Measurements from ENCODE around the gene AURKA.

The AURKA gene

DNA sequence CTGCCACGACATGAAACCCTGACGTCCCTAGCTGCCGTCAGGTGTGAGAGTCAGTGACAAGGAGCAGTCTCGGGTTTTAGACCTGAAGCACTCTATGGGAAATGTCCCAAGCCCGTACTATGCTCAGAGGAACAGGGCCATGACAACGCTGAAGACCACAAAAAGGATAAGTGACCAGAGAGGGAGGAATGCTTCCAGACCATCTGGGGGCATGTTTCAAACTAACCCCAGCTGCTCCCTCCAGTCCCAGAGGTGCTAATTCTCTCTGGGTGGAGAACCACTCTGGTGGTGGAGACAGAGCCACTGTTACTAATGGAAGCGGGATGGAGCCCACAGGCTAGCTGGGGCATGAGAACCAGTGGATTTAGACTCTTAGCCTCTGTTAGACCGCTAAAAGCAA, 8.7 kb downstream of the AURKA start:
- Histone ChIP-seq H3K9me3 (no peaks in the 10 kb centered on the region), H3K36me3 (peaks cover 85% of the 10 kb centered on the region), H3K4me1 (no peaks in the 10 kb centered on the region), H3K27me3 (no peaks in the 10 kb centered on the region), H3K4me3 (ENCODE audit: low read depth, low read length) (no peak overlapping the region)
- TF ChIP-seq, protein P1, sequence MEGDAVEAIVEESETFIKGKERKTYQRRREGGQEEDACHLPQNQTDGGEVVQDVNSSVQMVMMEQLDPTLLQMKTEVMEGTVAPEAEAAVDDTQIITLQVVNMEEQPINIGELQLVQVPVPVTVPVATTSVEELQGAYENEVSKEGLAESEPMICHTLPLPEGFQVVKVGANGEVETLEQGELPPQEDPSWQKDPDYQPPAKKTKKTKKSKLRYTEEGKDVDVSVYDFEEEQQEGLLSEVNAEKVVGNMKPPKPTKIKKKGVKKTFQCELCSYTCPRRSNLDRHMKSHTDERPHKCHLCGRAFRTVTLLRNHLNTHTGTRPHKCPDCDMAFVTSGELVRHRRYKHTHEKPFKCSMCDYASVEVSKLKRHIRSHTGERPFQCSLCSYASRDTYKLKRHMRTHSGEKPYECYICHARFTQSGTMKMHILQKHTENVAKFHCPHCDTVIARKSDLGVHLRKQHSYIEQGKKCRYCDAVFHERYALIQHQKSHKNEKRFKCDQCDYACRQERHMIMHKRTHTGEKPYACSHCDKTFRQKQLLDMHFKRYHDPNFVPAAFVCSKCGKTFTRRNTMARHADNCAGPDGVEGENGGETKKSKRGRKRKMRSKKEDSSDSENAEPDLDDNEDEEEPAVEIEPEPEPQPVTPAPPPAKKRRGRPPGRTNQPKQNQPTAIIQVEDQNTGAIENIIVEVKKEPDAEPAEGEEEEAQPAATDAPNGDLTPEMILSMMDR (IDR thresholded peaks at IDR 0.05; ENCODE audit: low read depth, low read length) = no peak
- DNase-seq = no peak

DNA sequence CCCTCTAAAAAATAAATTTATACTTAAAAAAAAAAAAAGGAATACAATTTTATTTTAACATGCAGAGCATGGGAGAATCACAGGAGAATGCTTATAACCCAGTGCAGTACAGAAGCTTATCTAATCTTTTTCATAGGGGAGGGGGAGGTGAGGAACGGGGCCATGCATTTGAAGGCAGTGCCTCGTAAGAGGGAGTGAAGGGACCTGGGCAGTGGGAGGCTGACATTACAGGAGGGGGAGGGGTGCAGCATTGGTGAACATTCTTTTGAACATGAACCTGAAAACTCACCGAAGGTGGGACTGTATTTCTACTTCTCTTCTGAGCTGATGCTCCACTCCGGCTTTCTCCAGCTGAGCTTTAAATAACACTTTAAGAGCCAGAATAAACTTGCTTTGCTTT, 9.3 kb downstream of the AURKA start:
- Histone ChIP-seq H3K4me1 (no peaks in the 10 kb centered on the region), H3K27me3 (no peaks in the 10 kb centered on the region), H3K4me3 (ENCODE audit: low read depth, low read length) (no peak overlapping the region), H3K36me3 (peaks cover 86% of the 10 kb centered on the region), H3K9me3 (no peaks in the 10 kb centered on the region)
- no peak for DNase-seq
- TF ChIP-seq, protein P1 (IDR thresholded peaks at IDR 0.05; ENCODE audit: low read depth, low read length) = no peak

DNA sequence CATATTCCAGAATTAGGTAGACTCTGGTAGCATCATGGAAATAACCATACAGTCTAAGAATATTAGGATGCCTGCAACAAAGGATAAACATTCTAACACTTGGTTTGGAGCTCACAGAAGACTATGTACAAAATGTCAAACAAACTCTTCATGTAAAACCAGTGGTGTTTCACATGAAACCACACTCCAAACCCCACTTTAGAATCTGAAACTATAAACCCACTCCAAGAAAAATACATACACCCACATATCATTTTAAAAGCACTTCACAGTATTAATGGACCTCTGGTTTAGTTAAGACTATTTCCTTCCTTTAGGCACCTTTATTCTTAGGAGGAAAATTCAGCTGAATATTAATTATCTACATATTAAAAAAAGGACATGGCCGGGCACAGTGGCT, 10.5 kb downstream of the AURKA start:
- TF ChIP-seq, protein P1 (IDR thresholded peaks at IDR 0.05; ENCODE audit: low read depth, low read length) = no peak
- Histone ChIP-seq H3K4me1 (no peaks in the 10 kb centered on the region), H3K36me3 (peaks cover 85% of the 10 kb centered on the region), H3K4me3 (ENCODE audit: low read depth, low read length) (no peak overlapping the region), H3K9me3 (no peaks in the 10 kb centered on the region), H3K27me3 (no peaks in the 10 kb centered on the region)
- no peak for DNase-seq

- Histone ChIP-seq H3K4me1 (no peaks in the 10 kb centered on the region), H3K9me3 (no peaks in the 10 kb centered on the region), H3K36me3 (peaks cover 85% of the 10 kb centered on the region), H3K27me3 (no peaks in the 10 kb centered on the region), H3K4me3 (ENCODE audit: low read depth, low read length) (no peak overlapping the region)
- TF ChIP-seq, protein P1 (IDR thresholded peaks at IDR 0.05; ENCODE audit: low read depth, low read length) = no peak
- DNase-seq = no peak
These were observed 11.6 kb downstream of the AURKA start for GRCh38 chr20:56380375-56380774.

DNA sequence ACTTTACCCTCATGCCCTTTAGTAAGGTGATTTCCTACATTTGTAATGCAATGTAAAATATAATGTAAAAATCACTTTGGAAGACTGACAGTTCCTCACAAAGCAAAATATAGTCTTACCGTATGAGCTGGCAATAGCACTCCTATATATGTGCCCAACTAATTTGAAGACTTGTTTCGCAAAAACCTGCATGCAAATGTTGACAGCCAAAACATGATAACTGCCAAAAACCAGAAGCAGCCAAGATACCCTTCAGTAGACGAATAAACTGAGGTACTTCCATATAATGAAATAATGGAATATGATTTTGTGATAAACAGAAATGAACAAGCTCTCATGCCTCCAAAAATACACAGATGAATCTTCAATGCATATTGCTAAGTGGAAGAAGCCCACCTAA, 13.6 kb downstream of the AURKA start:
- TF ChIP-seq, protein P1 (IDR thresholded peaks at IDR 0.05; ENCODE audit: low read depth, low read length) = no peak
- Histone ChIP-seq H3K36me3 (peaks cover 83% of the 10 kb centered on the region), H3K4me1 (no peaks in the 10 kb centered on the region), H3K4me3 (ENCODE audit: low read depth, low read length) (no peak overlapping the region), H3K9me3 (no peaks in the 10 kb centered on the region), H3K27me3 (no peaks in the 10 kb centered on the region)
- DNase-seq = no peak

DNA sequence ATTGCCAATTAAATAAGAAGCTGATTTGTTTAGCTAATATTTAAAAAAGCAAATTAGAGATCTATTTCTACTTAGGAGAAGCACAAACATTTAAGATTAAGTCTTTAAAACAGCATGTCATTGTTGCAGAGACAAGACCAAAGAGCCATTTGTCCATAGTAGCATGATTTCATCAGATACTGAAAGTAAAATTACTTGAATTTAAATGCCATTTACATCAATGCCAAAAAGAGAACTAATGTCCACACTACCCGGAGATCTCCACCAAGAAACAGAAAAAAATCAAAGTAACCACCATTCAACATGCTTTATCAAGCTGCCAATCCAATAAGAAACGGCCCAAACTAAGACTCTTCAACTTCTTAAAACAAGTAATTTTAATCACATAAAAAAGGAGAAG, 15.7 kb downstream of the AURKA start:
- Histone ChIP-seq H3K4me3 (ENCODE audit: low read depth, low read length) (no peak overlapping the region), H3K4me1 (no peaks in the 10 kb centered on the region), H3K36me3 (peaks cover 89% of the 10 kb centered on the region), H3K9me3 (no peaks in the 10 kb centered on the region), H3K27me3 (no peaks in the 10 kb centered on the region)
- DNase-seq = no peak
- TF ChIP-seq, protein P1 (IDR thresholded peaks at IDR 0.05; ENCODE audit: low read depth, low read length) = no peak
